MCF 10A (cell line): ENCODE data around the gene PRKAR1B. TPM values are rescaled to one million over a fixed set of nuclear protein-coding genes. Genes with fewer than 3 reads are reported as not detected.

ENCODE experiments used
- BruUV-seq: library from RNA; stranded (reverse); fragments of 400-500 nt; replicated peaks from 2 replicates; lab custom pipeline; 2021; lab: Mats Ljungman, UMichigan
- CTCF ChIA-PET: fragments of 300-600 bp; sonication (Branson Sonifier 250); formaldehyde crosslinking; extraction: SDS; loops from one replicate; lab custom pipeline; 2021; ENCODE audit warnings: antibody characterized with exemption, inconsistent platforms; lab: Yijun Ruan, JAX
- POLR2A ChIA-PET: fragments of 300-600, 350-650 bp; sonication (Branson Sonifier 250); formaldehyde crosslinking; extraction: SDS; loops from one replicate; lab custom pipeline; 2020; ENCODE audit warnings: antibody characterized with exemption, inconsistent platforms; lab: Yijun Ruan, JAX
- DNase-seq: peaks from one replicate; pipeline ENCODE4 v3.0.0-alpha.2; 2018; ENCODE audit not compliant: unreplicated experiment
- H3K27ac Mint-ChIP-seq: one replicate; pipeline ENCODE4 v1.8.0; 2022; ENCODE audit warnings: mild to moderate bottlenecking, low read depth, mixed read lengths; ENCODE audit not compliant: unreplicated experiment
- H3K27me3 Mint-ChIP-seq: one replicate; pipeline ENCODE4 v1.8.0; 2022; ENCODE audit warnings: mixed read lengths; ENCODE audit not compliant: insufficient read depth, unreplicated experiment
- H3K36me3 Mint-ChIP-seq: one replicate; pipeline ENCODE4 v1.8.0; 2022; ENCODE audit warnings: mild to moderate bottlenecking, moderate library complexity, mixed read lengths; ENCODE audit not compliant: insufficient read depth, unreplicated experiment
- H3K4me1 Mint-ChIP-seq: one replicate; pipeline ENCODE4 v1.8.0; 2022; ENCODE audit warnings: mixed read lengths; ENCODE audit not compliant: insufficient read depth, unreplicated experiment
- H3K4me3 Mint-ChIP-seq: one replicate; pipeline ENCODE4 v1.8.0; 2022; ENCODE audit warnings: mild to moderate bottlenecking, moderate library complexity, mixed read lengths; ENCODE audit not compliant: unreplicated experiment
- H3K9me3 Mint-ChIP-seq: one replicate; pipeline ENCODE4 v1.8.0; 2022; ENCODE audit warnings: mixed read lengths; ENCODE audit not compliant: unreplicated experiment
- intact Hi-C: fragments of 100-400 bp; cut with micrococcal nuclease; formaldehyde crosslinking; loops from 2 replicates; pipeline ENCODE4 v1.14.1; 2022
- total RNA-seq: library from RNA; stranded (reverse); gene quantifications from 2 replicates; pipeline ENCODE4 v1.2.3, GENCODE V29; 2022
- TF ChIP-seq, protein P1 (sequence below): fragments of 200-600 bp; IDR thresholded peaks from one replicate; pipeline ENCODE4 v1.8.0; 2022; ENCODE audit warnings: antibody characterized with exemption, mild to moderate bottlenecking; ENCODE audit not compliant: unreplicated experiment

The PRKAR1B gene
- total RNA-seq, 1 experiment from 2014 or later, result 31.5 TPM

DNA sequence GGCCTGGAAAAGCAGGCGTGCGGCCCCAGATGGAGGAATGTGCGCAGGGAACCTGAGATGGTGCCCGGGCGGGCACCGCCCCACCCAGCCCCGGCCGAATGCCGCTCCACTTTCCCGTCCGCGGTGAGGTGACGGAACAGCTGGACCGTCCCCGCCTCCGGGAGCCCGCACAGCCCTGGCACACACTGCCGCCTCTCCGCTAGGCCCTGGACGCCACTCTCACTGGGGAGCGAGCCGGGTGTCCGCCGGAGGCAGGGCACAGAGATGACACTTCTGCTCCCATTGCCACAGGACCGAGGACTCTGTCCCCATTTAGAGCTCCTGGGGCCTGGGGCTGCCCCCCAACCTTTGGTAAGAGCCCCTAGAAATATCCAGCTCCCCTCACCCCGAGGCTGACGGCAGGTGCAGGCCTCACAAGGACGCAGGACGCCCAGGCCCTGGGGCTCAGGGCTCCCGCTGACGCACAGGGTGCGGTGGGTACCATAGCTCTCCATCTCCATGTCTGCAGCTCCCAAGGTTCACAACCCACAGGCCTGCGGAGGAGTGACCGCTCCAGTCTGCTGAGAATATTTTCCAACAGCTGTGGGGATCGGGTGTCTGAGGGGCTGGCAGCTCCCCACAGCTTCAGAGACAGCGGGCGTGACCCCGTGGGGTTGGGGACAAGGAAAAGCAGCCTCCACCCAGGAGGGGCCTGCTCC lies 155.2 kb downstream of the PRKAR1B start:
- BruUV-seq, result no TSS peak
- Mint-ChIP-seq H3K27me3 (no peaks in the 10 kb centered on the region), H3K4me3 (no peak overlapping the region), H3K36me3 (no peaks in the 10 kb centered on the region), H3K9me3 (no peaks in the 10 kb centered on the region), H3K4me1 (no peaks in the 10 kb centered on the region), H3K27ac (no peak overlapping the region)
- intact Hi-C loops, result no loop called here
- TF ChIP-seq, protein P1, sequence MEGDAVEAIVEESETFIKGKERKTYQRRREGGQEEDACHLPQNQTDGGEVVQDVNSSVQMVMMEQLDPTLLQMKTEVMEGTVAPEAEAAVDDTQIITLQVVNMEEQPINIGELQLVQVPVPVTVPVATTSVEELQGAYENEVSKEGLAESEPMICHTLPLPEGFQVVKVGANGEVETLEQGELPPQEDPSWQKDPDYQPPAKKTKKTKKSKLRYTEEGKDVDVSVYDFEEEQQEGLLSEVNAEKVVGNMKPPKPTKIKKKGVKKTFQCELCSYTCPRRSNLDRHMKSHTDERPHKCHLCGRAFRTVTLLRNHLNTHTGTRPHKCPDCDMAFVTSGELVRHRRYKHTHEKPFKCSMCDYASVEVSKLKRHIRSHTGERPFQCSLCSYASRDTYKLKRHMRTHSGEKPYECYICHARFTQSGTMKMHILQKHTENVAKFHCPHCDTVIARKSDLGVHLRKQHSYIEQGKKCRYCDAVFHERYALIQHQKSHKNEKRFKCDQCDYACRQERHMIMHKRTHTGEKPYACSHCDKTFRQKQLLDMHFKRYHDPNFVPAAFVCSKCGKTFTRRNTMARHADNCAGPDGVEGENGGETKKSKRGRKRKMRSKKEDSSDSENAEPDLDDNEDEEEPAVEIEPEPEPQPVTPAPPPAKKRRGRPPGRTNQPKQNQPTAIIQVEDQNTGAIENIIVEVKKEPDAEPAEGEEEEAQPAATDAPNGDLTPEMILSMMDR, result no peak
- DNase-seq, result no peak
- CTCF ChIA-PET, result interaction anchor here (1.2 kb wide), 1 partner anchor 9 kb away, joined by 4 read pairs; no protein-coding TSS in a partner anchor
- POLR2A ChIA-PET, result no interaction called here

DNA sequence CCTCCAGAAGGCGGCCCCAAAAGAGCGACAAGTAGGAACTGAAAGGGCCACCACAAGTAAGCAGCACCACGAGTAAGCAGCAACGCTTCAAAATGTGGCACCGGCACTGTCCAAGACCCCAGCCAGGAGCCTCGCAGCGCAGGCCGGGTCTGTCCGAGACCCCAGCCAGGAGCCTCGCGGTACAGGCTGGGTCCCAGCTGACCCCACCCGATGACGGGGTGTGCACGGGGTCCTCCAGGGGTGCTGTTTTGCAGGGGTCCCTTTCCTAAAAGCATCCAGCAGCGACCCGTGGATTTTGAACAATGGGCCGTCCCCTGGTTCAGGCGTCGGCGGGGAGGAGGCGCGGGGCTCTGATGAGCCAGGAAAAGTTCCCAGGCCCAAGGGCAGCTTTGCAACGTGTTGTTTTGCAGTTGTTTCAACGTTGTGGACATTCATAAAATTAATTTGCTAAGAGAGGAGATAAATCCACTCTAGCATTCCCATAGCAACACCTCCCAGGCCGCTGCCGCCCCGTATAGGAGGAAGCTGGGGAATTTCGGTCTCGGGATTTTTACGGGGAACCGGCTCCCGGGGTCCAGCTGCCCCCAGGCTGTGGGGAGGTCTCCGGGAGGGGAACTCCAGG lies 155.9 kb downstream of the PRKAR1B start:
- BruUV-seq, result no TSS peak
- Mint-ChIP-seq H3K36me3 (no peaks in the 10 kb centered on the region), H3K9me3 (no peaks in the 10 kb centered on the region), H3K4me3 (no peak overlapping the region), H3K27ac (no peak overlapping the region), H3K4me1 (no peaks in the 10 kb centered on the region), H3K27me3 (no peaks in the 10 kb centered on the region)
- DNase-seq, result no peak
- intact Hi-C loops, result no loop called here
- TF ChIP-seq, protein P1, result no peak
- CTCF ChIA-PET, result no interaction called here
- POLR2A ChIA-PET, result no interaction called here

DNA sequence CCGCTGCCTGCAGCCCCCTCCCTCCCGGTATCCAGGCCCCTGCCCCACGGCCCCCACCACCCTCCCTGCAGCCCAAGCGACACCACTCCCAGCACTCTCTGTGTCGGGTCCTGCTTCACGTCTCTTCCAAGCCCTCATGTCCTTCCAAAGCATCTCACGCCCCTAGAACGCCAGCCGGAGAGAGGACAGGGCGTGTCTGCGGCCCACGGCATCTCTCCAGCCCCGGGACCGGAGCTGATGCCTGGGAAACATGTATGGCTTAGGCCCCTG lies 156.3 kb downstream of the PRKAR1B start:
- no peaks in the 10 kb centered on the region for H3K27me3 Mint-ChIP-seq
- no peak overlapping the region for H3K4me3 Mint-ChIP-seq
- H3K4me1 Mint-ChIP-seq, result no peaks in the 10 kb centered on the region
- no peaks in the 10 kb centered on the region for H3K36me3 Mint-ChIP-seq
- no peak overlapping the region for H3K27ac Mint-ChIP-seq
- BruUV-seq, result no TSS peak
- H3K9me3 Mint-ChIP-seq, result no peaks in the 10 kb centered on the region
- ChIA-PET CTCF (no interaction called here), POLR2A (no interaction called here)
- intact Hi-C loops, result no loop called here
- DNase-seq, result no peak
- TF ChIP-seq, protein P1, result no peak

DNA sequence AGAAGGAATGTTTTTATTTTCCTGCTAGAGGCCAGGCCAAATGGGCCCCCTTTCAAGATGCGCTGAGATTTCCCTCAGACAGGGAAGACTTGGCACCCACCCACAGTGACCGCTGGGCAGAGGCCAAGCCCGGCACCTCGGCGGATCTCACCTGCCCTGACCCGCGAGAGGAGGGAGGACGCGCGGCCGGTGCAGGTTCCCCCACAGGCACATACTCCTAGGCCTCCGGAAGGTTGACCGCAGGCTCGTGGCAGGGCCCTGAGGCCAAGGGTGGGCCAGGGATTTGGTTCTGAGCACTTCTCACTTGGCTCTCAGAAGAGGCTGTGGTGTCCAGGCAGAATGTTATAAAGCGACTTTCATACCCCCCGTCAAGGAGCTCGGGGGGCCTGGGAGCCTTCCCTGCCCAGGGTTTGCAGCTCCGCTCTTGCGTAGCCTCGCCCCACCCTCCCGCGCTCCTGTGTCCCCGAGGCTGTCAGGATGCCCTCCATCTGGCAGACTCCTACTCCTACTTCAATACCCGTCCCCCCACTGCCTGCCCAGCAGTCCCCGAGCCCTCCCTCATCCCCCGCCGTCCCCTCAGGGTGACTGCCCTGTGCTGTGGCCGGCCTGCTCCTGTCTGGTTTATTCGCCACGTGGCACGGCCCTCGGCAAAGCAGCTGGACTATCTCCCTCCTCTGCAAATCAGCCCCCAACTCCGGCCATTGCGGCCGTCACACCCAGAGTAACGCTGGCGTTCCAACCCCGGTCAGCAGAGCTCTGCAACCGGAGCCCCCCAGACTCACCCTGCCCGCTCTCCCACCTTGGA lies 156.9 kb downstream of the PRKAR1B start:
- Mint-ChIP-seq H3K4me1 (no peaks in the 10 kb centered on the region), H3K9me3 (no peaks in the 10 kb centered on the region), H3K4me3 (no peak overlapping the region), H3K36me3 (no peaks in the 10 kb centered on the region), H3K27me3 (no peaks in the 10 kb centered on the region), H3K27ac (no peak overlapping the region)
- TF ChIP-seq, protein P1, result no peak
- intact Hi-C loops, result no loop called here
- ChIA-PET POLR2A (no interaction called here), CTCF (no interaction called here)
- BruUV-seq, result no TSS peak
- no peak for DNase-seq
